ENCODE data around the gene TTC6. TPM values are rescaled to one million over a fixed set of nuclear protein-coding genes. Genes with fewer than 3 reads are reported as not detected.

The TTC6 gene
- total RNA-seq, 1 experiment from 2014 or later: not detected

DNA sequence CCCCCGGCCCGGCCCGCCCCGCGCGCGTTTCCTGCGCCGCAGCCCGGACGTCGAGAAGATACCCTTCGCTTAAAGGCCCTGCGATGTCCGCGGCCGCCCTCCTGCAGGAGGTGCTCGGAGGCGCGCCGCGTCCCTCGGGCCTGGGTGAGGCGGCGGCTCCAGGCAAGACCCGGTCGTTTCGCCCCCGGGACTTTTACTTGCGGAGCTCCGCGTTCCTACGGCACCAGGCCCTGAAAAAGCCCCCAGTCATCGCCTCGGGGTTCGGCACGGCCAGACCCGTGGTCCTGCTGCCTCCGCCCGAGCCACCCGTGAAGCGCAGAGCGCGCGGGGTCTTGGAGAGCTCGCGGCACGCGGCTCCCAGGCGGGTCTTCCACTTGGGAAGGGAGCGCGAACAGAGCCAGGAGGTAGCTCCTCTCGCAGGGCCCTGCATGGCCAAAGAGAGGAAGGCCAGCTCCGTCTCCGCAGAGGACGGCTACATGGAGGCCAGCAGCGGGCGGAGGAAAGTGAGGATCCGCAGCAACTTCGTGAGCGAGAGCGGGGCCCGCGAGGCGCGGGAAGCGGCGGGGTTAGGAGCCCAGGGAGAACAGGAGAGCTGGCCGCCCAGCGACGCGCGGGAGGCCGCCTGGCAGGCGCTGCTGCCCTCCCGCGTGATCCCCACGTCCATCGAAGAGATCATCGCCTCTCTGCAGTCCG, 26.9 kb downstream of the TTC6 start:
- Histone ChIP-seq H2AFZ (ENCODE audit: low read length) (no peak overlapping the region), H3K36me3 (ENCODE audit: insufficient read depth, low read length) (no peaks in the 10 kb centered on the region; the same call in 1 of the 2 replicates), H3K27me3 (ENCODE audit: low read length) (no peaks in the 10 kb centered on the region), H3K9ac (ENCODE audit: low read length) (no peak overlapping the region), H3K79me2 (ENCODE audit: low read length) (no peaks in the 10 kb centered on the region), H3K9me2 (replicated peaks; ENCODE audit: insufficient read depth, low read length) (no peaks in the 10 kb centered on the region; the same call in 1 of the 2 replicates), H4K20me1 (ENCODE audit: insufficient read depth, low read depth, low read length) (no peaks in the 10 kb centered on the region), H3K27ac (ENCODE audit: low read length) (no peak overlapping the region), H3K9me3 (ENCODE audit: low read length) (no peaks in the 10 kb centered on the region), H3K4me1 (ENCODE audit: low read length) (peaks cover 6% of the 10 kb centered on the region), H3K4me3 (ENCODE audit: low read length) (no peak overlapping the region), H3K4me2 (ENCODE audit: low read depth, low read length, poor library complexity, severe bottlenecking) (no peak overlapping the region)
- no peak for DNase-seq

DNA sequence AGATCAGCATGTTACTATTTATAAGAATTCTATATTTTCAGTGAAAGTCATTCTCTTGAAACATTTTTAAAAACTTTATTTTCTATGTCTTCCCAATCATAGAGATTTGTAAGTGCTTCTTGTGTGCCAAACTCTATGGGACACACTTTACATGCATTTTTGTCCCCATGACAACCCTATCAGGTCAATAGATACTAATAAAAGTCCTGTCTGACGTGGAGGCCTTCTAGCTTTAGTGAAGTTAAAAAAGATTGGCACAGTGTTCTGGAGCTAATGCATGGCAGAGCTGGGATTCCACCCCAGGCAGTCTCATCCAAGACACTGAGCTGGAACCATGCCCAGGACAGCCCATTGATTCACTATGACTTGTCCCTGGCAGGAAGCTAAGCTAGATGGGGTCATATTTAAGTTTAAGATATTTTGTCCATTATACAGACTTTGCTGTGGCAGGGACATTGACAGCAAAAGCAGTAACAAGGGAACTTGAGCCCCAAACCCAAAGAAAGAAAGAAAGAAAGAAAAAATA, 28.1 kb downstream of the TTC6 start:
- no peaks in the 10 kb centered on the region for H3K79me2 ChIP-seq (ENCODE audit: low read length)
- H3K27ac ChIP-seq (ENCODE audit: low read length): no peak overlapping the region
- H4K20me1 ChIP-seq (ENCODE audit: insufficient read depth, low read depth, low read length): no peaks in the 10 kb centered on the region
- no peaks in the 10 kb centered on the region; the same call in 1 of the 2 replicates for H3K9me2 ChIP-seq (replicated peaks; ENCODE audit: insufficient read depth, low read length)
- H3K4me2 ChIP-seq (ENCODE audit: low read depth, low read length, poor library complexity, severe bottlenecking): no peak overlapping the region
- H3K9ac ChIP-seq (ENCODE audit: low read length): no peak overlapping the region
- no peaks in the 10 kb centered on the region for H3K9me3 ChIP-seq (ENCODE audit: low read length)
- no peak overlapping the region for H2AFZ ChIP-seq (ENCODE audit: low read length)
- H3K27me3 ChIP-seq (ENCODE audit: low read length): no peaks in the 10 kb centered on the region
- H3K4me3 ChIP-seq (ENCODE audit: low read length): no peak overlapping the region
- no peak for DNase-seq
- peaks cover 6% of the 10 kb centered on the region for H3K4me1 ChIP-seq (ENCODE audit: low read length)
- no peaks in the 10 kb centered on the region; the same call in 1 of the 2 replicates for H3K36me3 ChIP-seq (ENCODE audit: insufficient read depth, low read length)

DNA sequence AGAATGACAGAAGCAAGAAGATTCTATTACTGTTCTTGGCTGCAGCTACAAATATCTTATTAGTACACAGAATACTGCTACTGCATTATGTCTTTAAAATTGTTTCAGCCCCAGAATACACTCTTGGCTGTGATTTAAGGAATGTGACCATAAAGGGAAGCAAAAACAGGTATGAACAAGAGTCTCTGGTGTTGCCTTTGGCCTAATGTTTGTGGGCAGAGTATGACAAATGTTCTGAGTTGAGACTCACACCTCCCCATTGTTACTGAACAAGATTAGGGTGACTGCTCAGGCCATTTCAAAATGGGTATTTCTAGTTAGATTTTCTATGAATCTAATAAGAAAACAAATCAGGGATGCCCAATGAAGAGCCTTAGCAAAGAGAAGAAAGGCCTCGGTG, 28.5 kb downstream of the TTC6 start:
- DNase-seq: no peak
- H3K4me1 ChIP-seq (ENCODE audit: low read length): peaks cover 6% of the 10 kb centered on the region
- H3K36me3 ChIP-seq (ENCODE audit: insufficient read depth, low read length): no peaks in the 10 kb centered on the region
- no peak overlapping the region for H3K4me3 ChIP-seq (ENCODE audit: low read length)
- no peaks in the 10 kb centered on the region for H3K27me3 ChIP-seq (ENCODE audit: low read length)
- no peaks in the 10 kb centered on the region for H3K9me3 ChIP-seq (ENCODE audit: low read length)
- no peak overlapping the region for H3K4me2 ChIP-seq (ENCODE audit: low read depth, low read length, poor library complexity, severe bottlenecking)
- no peaks in the 10 kb centered on the region; the same call in 1 of the 2 replicates for H3K9me2 ChIP-seq (replicated peaks; ENCODE audit: insufficient read depth, low read length)
- no peak overlapping the region for H2AFZ ChIP-seq (ENCODE audit: low read length)
- no peak overlapping the region for H3K27ac ChIP-seq (ENCODE audit: low read length)
- no peak overlapping the region for H3K9ac ChIP-seq (ENCODE audit: low read length)
- no peaks in the 10 kb centered on the region for H3K79me2 ChIP-seq (ENCODE audit: low read length)
- H4K20me1 ChIP-seq (ENCODE audit: insufficient read depth, low read depth, low read length): no peaks in the 10 kb centered on the region

DNA sequence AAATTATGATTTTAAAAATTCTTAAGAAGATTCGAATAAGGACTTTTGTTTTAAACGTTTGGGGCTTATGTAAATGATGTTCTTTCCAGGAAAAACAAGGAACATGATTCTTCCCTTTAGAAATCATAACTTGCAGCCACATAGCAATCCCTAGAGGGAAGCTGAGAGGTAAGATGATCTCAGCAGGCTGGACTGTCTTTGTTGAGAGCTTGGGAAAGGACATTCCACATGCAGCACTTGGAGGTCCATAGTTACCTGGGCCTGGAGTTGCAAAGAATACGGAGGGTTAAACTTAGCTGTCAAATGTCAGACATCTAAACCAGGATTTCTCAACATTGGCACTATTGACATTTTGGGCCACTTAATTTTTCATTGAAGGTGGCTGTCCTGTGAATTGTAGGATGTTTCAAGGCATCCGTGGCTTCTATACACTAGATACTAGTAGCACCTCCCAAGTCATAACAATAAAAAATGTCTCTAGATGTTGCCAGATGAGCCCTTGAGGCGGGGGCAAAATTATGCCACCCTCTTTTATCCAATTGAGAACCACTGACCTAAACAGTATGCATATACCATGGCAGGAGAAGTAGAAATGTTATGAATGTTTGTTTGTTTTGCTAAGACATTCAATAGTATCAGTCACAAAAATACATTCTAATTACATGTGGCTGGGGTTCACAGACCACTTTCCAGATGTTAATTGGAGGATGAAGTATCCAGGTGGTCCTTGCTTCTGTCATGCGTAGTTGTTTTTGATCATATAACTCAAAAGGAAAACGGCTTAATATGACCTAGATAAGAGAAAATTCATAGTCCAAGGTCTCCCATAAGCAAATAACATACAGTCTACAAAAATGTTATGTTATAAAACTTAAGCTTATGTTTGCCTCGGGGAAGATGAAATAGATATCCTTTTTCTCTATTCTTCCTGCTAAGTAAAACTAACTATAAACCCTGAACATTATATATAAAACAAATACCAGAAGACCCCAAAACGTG, 30.5 kb downstream of the TTC6 start:
- Histone ChIP-seq H2AFZ (ENCODE audit: low read length) (no peak overlapping the region), H3K27ac (ENCODE audit: low read length) (no peak overlapping the region), H4K20me1 (ENCODE audit: insufficient read depth, low read depth, low read length) (no peaks in the 10 kb centered on the region), H3K9ac (ENCODE audit: low read length) (no peak overlapping the region), H3K4me2 (ENCODE audit: low read depth, low read length, poor library complexity, severe bottlenecking) (no peak overlapping the region), H3K27me3 (ENCODE audit: low read length) (no peaks in the 10 kb centered on the region), H3K4me1 (ENCODE audit: low read length) (peaks cover 5% of the 10 kb centered on the region), H3K9me2 (replicated peaks; ENCODE audit: insufficient read depth, low read length) (no peaks in the 10 kb centered on the region), H3K36me3 (ENCODE audit: insufficient read depth, low read length) (no peaks in the 10 kb centered on the region), H3K9me3 (ENCODE audit: low read length) (no peaks in the 10 kb centered on the region; the same call in 1 of the 2 replicates), H3K4me3 (ENCODE audit: low read length) (no peak overlapping the region), H3K79me2 (ENCODE audit: low read length) (no peaks in the 10 kb centered on the region)
- no peak for DNase-seq

DNA sequence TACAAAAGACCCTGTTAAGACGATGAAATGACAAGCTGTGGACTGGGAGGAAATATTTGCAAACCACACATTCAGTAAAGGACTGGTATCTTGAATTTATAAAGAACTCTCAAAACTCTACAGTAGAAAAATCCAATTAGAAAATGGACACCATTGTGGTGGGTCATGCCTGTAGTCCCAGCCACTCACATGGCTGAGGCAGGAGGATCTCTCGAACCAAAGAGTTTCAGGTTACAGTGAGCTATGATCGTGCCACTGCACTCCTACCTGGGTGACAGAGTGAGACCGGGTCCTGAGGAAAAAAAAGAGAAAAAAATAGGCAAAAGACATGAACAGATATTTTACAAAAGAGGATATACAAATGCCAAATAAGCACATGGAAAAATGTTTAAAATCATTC, 41.9 kb downstream of the TTC6 start:
- H3K36me3 ChIP-seq (ENCODE audit: insufficient read depth, low read length): no peaks in the 10 kb centered on the region; the same call in 1 of the 2 replicates
- peaks cover 6% of the 10 kb centered on the region; the same call in 1 of the 2 replicates for H3K27me3 ChIP-seq (ENCODE audit: low read length)
- peak overlapping the region; percentile 15 for H3K4me2 ChIP-seq (ENCODE audit: low read depth, low read length, poor library complexity, severe bottlenecking)
- H3K27ac ChIP-seq (ENCODE audit: low read length): no peak overlapping the region
- H3K4me3 ChIP-seq (ENCODE audit: low read length): no peak overlapping the region
- H3K4me1 ChIP-seq (ENCODE audit: low read length): peaks cover 18% of the 10 kb centered on the region
- no peaks in the 10 kb centered on the region for H3K79me2 ChIP-seq (ENCODE audit: low read length)
- H2AFZ ChIP-seq (ENCODE audit: low read length): peak overlapping the region; percentile 12; the same call in 1 of the 2 replicates
- no peaks in the 10 kb centered on the region for H3K9me2 ChIP-seq (replicated peaks; ENCODE audit: insufficient read depth, low read length)
- H3K9me3 ChIP-seq (ENCODE audit: low read length): peaks cover 6% of the 10 kb centered on the region; the same call in 1 of the 2 replicates
- DNase-seq: peak; percentile 69
- H3K9ac ChIP-seq (ENCODE audit: low read length): no peak overlapping the region
- no peaks in the 10 kb centered on the region for H4K20me1 ChIP-seq (ENCODE audit: insufficient read depth, low read depth, low read length)

DNA sequence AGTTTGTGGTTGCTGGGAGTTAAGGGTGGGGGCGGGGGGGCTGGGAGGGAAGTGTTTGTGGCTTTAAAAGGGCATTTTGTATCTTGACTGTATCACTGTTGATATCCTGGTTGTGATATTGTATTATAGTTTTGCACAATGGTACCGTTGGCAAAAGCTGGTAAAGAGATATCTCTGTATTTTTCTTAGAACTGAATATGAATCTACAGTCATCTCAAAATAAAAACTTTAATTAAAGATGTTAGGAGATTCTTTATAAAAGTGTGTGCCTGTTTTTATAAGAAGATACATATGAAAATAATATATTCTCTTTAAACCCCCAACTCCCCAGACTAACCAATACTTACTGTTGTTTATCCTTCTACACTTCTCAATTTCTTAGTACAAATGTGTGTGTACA, 43.2 kb downstream of the TTC6 start:
- H3K9me3 ChIP-seq (ENCODE audit: low read length): no peaks in the 10 kb centered on the region; the same call in 1 of the 2 replicates
- no peak overlapping the region for H3K4me2 ChIP-seq (ENCODE audit: low read depth, low read length, poor library complexity, severe bottlenecking)
- no peak overlapping the region for H3K4me3 ChIP-seq (ENCODE audit: low read length)
- H3K27ac ChIP-seq (ENCODE audit: low read length): no peak overlapping the region
- H3K9ac ChIP-seq (ENCODE audit: low read length): no peak overlapping the region
- H3K9me2 ChIP-seq (replicated peaks; ENCODE audit: insufficient read depth, low read length): no peaks in the 10 kb centered on the region
- H3K4me1 ChIP-seq (ENCODE audit: low read length): peaks cover 18% of the 10 kb centered on the region
- peaks cover 3% of the 10 kb centered on the region; the same call in 1 of the 2 replicates for H3K27me3 ChIP-seq (ENCODE audit: low read length)
- no peak for DNase-seq
- H3K36me3 ChIP-seq (ENCODE audit: insufficient read depth, low read length): no peaks in the 10 kb centered on the region; the same call in 1 of the 2 replicates
- no peak overlapping the region for H2AFZ ChIP-seq (ENCODE audit: low read length)
- no peaks in the 10 kb centered on the region for H3K79me2 ChIP-seq (ENCODE audit: low read length)
- H4K20me1 ChIP-seq (ENCODE audit: insufficient read depth, low read depth, low read length): no peaks in the 10 kb centered on the region

DNA sequence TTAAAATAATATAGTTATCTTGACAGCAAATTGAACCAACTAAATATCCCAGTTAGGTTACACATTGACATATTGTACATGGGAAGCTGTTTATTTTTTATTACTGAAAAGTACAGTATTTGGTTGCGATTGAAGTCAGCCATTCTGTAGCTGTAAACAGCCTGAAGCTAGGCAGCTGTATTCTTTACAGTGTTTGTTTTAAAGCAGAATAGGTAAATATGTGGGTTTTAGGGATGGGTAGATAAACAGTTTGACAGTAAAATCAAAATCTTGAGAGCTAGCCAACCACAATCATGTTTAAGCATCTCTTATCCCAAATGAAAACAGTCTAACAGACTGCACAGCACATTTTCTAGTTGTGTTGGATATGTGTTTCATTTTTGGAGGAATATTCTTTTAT, 45.7 kb downstream of the TTC6 start:
- Histone ChIP-seq H3K4me1 (ENCODE audit: low read length) (peaks cover 18% of the 10 kb centered on the region), H3K9ac (ENCODE audit: low read length) (no peak overlapping the region), H3K4me3 (ENCODE audit: low read length) (no peak overlapping the region), H3K27ac (ENCODE audit: low read length) (no peak overlapping the region), H3K9me3 (ENCODE audit: low read length) (no peaks in the 10 kb centered on the region), H3K9me2 (replicated peaks; ENCODE audit: insufficient read depth, low read length) (no peaks in the 10 kb centered on the region), H2AFZ (ENCODE audit: low read length) (no peak overlapping the region), H3K36me3 (ENCODE audit: insufficient read depth, low read length) (no peaks in the 10 kb centered on the region), H4K20me1 (ENCODE audit: insufficient read depth, low read depth, low read length) (no peaks in the 10 kb centered on the region), H3K79me2 (ENCODE audit: low read length) (no peaks in the 10 kb centered on the region), H3K27me3 (ENCODE audit: low read length) (no peaks in the 10 kb centered on the region), H3K4me2 (ENCODE audit: low read depth, low read length, poor library complexity, severe bottlenecking) (no peak overlapping the region)
- no peak for DNase-seq

GRCh38 chr14:37642125-37642524, 46.7 kb downstream of the TTC6 start:
- Histone ChIP-seq H3K4me1 (ENCODE audit: low read length) (peaks cover 19% of the 10 kb centered on the region), H3K9me2 (replicated peaks; ENCODE audit: insufficient read depth, low read length) (no peaks in the 10 kb centered on the region), H3K9ac (ENCODE audit: low read length) (no peak overlapping the region), H4K20me1 (ENCODE audit: insufficient read depth, low read depth, low read length) (no peaks in the 10 kb centered on the region), H3K36me3 (ENCODE audit: insufficient read depth, low read length) (no peaks in the 10 kb centered on the region; the same call in 1 of the 2 replicates), H3K4me3 (ENCODE audit: low read length) (no peak overlapping the region), H2AFZ (ENCODE audit: low read length) (0 out of 2 replicates have a peak overlapping the region, but pooled peaks have one; percentile 2), H3K4me2 (ENCODE audit: low read depth, low read length, poor library complexity, severe bottlenecking) (no peak overlapping the region), H3K9me3 (ENCODE audit: low read length) (no peaks in the 10 kb centered on the region), H3K27ac (ENCODE audit: low read length) (no peak overlapping the region), H3K79me2 (ENCODE audit: low read length) (no peaks in the 10 kb centered on the region), H3K27me3 (ENCODE audit: low read length) (no peaks in the 10 kb centered on the region)
- DNase-seq: no peak
